Brain microvascular endothelial cell (primary cell): Measurements from ENCODE around the gene C16orf95.

Experiments
- DNase-seq: peaks from one replicate; pipeline ENCODE4 v3.0.0-alpha.2; 2020
- H3K27ac ChIP-seq: fragments of 250-450 bp; sonication (Bioruptor Pico); 2 replicates; pipeline ENCODE4 v1.5.1; 2020; ENCODE audit warnings: mild to moderate bottlenecking, moderate library complexity
- H3K27me3 ChIP-seq: fragments of 250-450 bp; sonication (Bioruptor Pico); replicated peaks from 2 replicates; pipeline ENCODE4 v1.5.1; 2020; ENCODE audit warnings: mild to moderate bottlenecking
- H3K36me3 ChIP-seq: fragments of 250-450 bp; sonication (Bioruptor Pico); replicated peaks from 2 replicates; pipeline ENCODE4 v1.5.1; 2020; ENCODE audit warnings: mild to moderate bottlenecking
- H3K4me3 ChIP-seq: 2 replicates; pipeline ENCODE4 v1.5.1; 2011; ENCODE audit warnings: low read depth, mild to moderate bottlenecking, control low read depth, low read length, moderate library complexity
- CTCF ChIP-seq: IDR thresholded peaks from 2 replicates; pipeline ENCODE4 v1.5.1; 2011; ENCODE audit warnings: low read depth, mild to moderate bottlenecking, moderate library complexity, low read length, control low read depth, inconsistent platforms; ENCODE audit errors: missing control alignments
- in situ Hi-C: cut with HindIII; loops from 2 replicates; pipeline ENCODE4 v1.10.0; 2017; ENCODE audit warnings: low sequenced_read_pairs, low pct_ligation_motif_present

The C16orf95 gene

GRCh38 chr16:87334651-87335624 lies 17.7 kb upstream of the C16orf95 start:
- TF ChIP-seq CTCF = no peak
- in situ Hi-C loops = no loop called here

GRCh38 chr16:87333581-87334331 lies 16.6 kb upstream of the C16orf95 start:
- Histone ChIP-seq H3K36me3 (peaks cover 46% of the 10 kb centered on the region), H3K27me3 (no peaks in the 10 kb centered on the region), H3K4me3 (no peak overlapping the region), H3K27ac (no peak overlapping the region)
- no peak for TF ChIP-seq CTCF
- in situ Hi-C loops = no loop called here
- DNase-seq = no peak

More at GRCh38 chr16:87334651-87335624, 17.7 kb upstream of the C16orf95 start:
- no peak for DNase-seq
- Histone ChIP-seq H3K27me3 (no peaks in the 10 kb centered on the region), H3K4me3 (no peak overlapping the region), H3K36me3 (peaks cover 39% of the 10 kb centered on the region), H3K27ac (no peak overlapping the region)

- no peak for TF ChIP-seq CTCF
- peaks cover 49% of the 10 kb centered on the region for H3K36me3 ChIP-seq
Measured at GRCh38 chr16:87333101-87333500, 15.9 kb upstream of the C16orf95 start.

GRCh38 chr16:87332150-87332549 lies 15.0 kb upstream of the C16orf95 start:
- in situ Hi-C loops = no loop called here
- no peaks in the 10 kb centered on the region for H3K27me3 ChIP-seq
- peaks cover 49% of the 10 kb centered on the region for H3K36me3 ChIP-seq
- no peak for TF ChIP-seq CTCF
- H3K4me3 ChIP-seq = no peak overlapping the region
- DNase-seq = peak; percentile 12
- no peak overlapping the region for H3K27ac ChIP-seq

More at GRCh38 chr16:87333101-87333500, 15.9 kb upstream of the C16orf95 start:
- Histone ChIP-seq H3K27ac (no peak overlapping the region), H3K27me3 (no peaks in the 10 kb centered on the region), H3K4me3 (no peak overlapping the region)
- DNase-seq = no peak
- in situ Hi-C loops = no loop called here

- TF ChIP-seq CTCF = no peak
- Histone ChIP-seq H3K4me3 (no peak overlapping the region), H3K36me3 (peaks cover 49% of the 10 kb centered on the region), H3K27ac (no peak overlapping the region), H3K27me3 (no peaks in the 10 kb centered on the region)
- DNase-seq = no peak
- in situ Hi-C loops = no loop called here
Measured at GRCh38 chr16:87331241-87331801, 14.1 kb upstream of the C16orf95 start.
